MM.1S (cell line): ENCODE results near the gene UNC119.

Experiments used
- DNase-seq: peaks from one replicate; pipeline ENCODE4 v3.0.0-alpha.2; 2015
- H2AFZ ChIP-seq: fragments of 300-600 bp; sonication (generic); 2 replicates; pipeline ENCODE4 v1.6.0; 2016; ENCODE audit warnings: antibody characterized with exemption, low read length
- H3F3A ChIP-seq: fragments of 300-600 bp; sonication (generic); 2 replicates; pipeline ENCODE4 v1.6.1; 2016; ENCODE audit warnings: mild to moderate bottlenecking, antibody characterized with exemption, low read length, moderate library complexity, mixed read lengths; ENCODE audit not compliant: insufficient read depth
- H3K27ac ChIP-seq: fragments of 300-600 bp; sonication (generic); 2 replicates; pipeline ENCODE4 v1.5.1; 2016; ENCODE audit warnings: mild to moderate bottlenecking, low read length
- H3K27me3 ChIP-seq: fragments of 300-600 bp; sonication (generic); replicated peaks from 2 replicates; pipeline ENCODE4 v1.6.0; 2016; ENCODE audit warnings: low read length; ENCODE audit not compliant: insufficient read depth
- H3K36me3 ChIP-seq: fragments of 300-600 bp; sonication (generic); replicated peaks from 2 replicates; pipeline ENCODE4 v1.6.1; 2016; ENCODE audit warnings: mild to moderate bottlenecking, low read length, mixed read lengths; ENCODE audit not compliant: insufficient read depth
- H3K4me1 ChIP-seq: fragments of 300-600 bp; sonication (generic); 2 replicates; pipeline ENCODE4 v1.6.1; 2016; ENCODE audit warnings: low read length, mixed read lengths
- H3K4me2 ChIP-seq: fragments of 300-600 bp; sonication (generic); 2 replicates; pipeline ENCODE4 v1.6.0; 2016; ENCODE audit warnings: low read depth, low read length
- H3K4me3 ChIP-seq: fragments of 300-600 bp; sonication (generic); 2 replicates; pipeline ENCODE4 v1.5.1; 2016; ENCODE audit warnings: low read length, mixed read lengths
- H3K79me2 ChIP-seq: fragments of 300-600 bp; sonication (generic); 2 replicates; pipeline ENCODE4 v1.6.1; 2016; ENCODE audit warnings: mixed run types, low read length, mixed read lengths
- H3K9ac ChIP-seq: fragments of 300-600 bp; sonication (generic); 2 replicates; pipeline ENCODE4 v1.6.1; 2016; ENCODE audit warnings: low read length, mixed read lengths
- H3K9me2 ChIP-seq: fragments of 300-600 bp; sonication (generic); replicated peaks from 2 replicates; pipeline ENCODE4 v1.6.1; 2016; ENCODE audit warnings: mild to moderate bottlenecking, low read length, mixed read lengths; ENCODE audit not compliant: insufficient read depth
- H3K9me3 ChIP-seq: fragments of 300-600 bp; sonication (generic); replicated peaks from 2 replicates; pipeline ENCODE4 v1.6.1; 2016; ENCODE audit warnings: mild to moderate bottlenecking, low read length, mixed read lengths; ENCODE audit not compliant: insufficient read depth
- H4K20me1 ChIP-seq: fragments of 300-600 bp; sonication (generic); 2 replicates; pipeline ENCODE4 v1.6.1; 2016; ENCODE audit warnings: mild to moderate bottlenecking, low read length, moderate library complexity, mixed read lengths; ENCODE audit not compliant: insufficient read depth
- CTCF ChIP-seq: fragments of 300-600 bp; sonication (generic); IDR thresholded peaks from 2 replicates; pipeline ENCODE4 v1.5.1; 2016; ENCODE audit warnings: antibody characterized with exemption, low read length, mixed read lengths
- EZH2 ChIP-seq: fragments of 300-600 bp; sonication (generic); optimal IDR thresholded peaks from 2 replicates; pipeline ENCODE3; 2017; ENCODE audit warnings: low read depth, mild to moderate bottlenecking, antibody characterized with exemption, low read length, mixed read lengths
- EZH2phosphoT487 ChIP-seq: fragments of 300-600 bp; sonication (generic); IDR thresholded peaks from 2 replicates; pipeline ENCODE4 v1.6.1; 2018; ENCODE audit warnings: antibody characterized with exemption, low read length

The UNC119 gene

GRCh38 chr17:28530926-28531325, 21.5 kb downstream of the UNC119 start:
- H3K9me3 ChIP-seq = no peaks in the 10 kb centered on the region
- TF ChIP-seq EZH2phosphoT487 (no peak), CTCF (no peak), EZH2 (no peak)
- no peak overlapping the region for H3K27ac ChIP-seq
- no peaks in the 10 kb centered on the region for H3F3A ChIP-seq
- H3K27me3 ChIP-seq = peaks cover 96% of the 10 kb centered on the region
- no peaks in the 10 kb centered on the region for H3K9me2 ChIP-seq
- DNase-seq = no peak
- no peak overlapping the region for H3K4me2 ChIP-seq
- no peak overlapping the region for H3K9ac ChIP-seq
- H3K4me1 ChIP-seq = no peaks in the 10 kb centered on the region
- H4K20me1 ChIP-seq = no peaks in the 10 kb centered on the region
- H3K4me3 ChIP-seq = no peak overlapping the region
- no peaks in the 10 kb centered on the region for H3K79me2 ChIP-seq
- H2AFZ ChIP-seq = no peak overlapping the region
- no peaks in the 10 kb centered on the region for H3K36me3 ChIP-seq

DNA sequence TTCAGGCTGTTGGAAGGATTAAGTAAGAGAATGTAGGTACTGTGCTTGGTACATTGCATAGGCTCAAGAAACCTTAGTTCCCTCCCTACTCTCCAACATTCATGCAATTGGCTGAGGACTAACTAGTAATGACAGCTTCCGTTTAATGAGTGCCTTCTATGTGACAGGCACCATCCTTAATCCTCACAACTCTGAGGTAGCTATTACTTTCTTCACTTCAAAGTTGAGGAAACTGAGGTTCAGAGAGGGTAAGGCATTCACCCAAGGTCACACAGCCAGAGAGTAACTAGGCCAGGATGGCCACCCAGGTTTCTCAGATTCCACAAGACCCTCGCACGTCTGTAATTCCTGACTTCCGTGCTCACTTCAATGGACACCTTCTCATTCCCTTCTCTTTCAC, 22.2 kb downstream of the UNC119 start:
- Histone ChIP-seq H3K27me3 (peaks cover 96% of the 10 kb centered on the region), H4K20me1 (no peaks in the 10 kb centered on the region), H3K9me3 (no peaks in the 10 kb centered on the region), H3K79me2 (no peaks in the 10 kb centered on the region), H3K4me2 (no peak overlapping the region), H3K27ac (no peak overlapping the region), H3K4me3 (no peak overlapping the region), H3K36me3 (no peaks in the 10 kb centered on the region), H3K4me1 (no peaks in the 10 kb centered on the region), H3K9ac (no peak overlapping the region), H3F3A (no peaks in the 10 kb centered on the region), H3K9me2 (no peaks in the 10 kb centered on the region), H2AFZ (no peak overlapping the region)
- TF ChIP-seq EZH2phosphoT487 (no peak), CTCF (no peak), EZH2 (no peak)
- DNase-seq = no peak

GRCh38 chr17:28529013-28529400, 23.4 kb downstream of the UNC119 start:
- no peaks in the 10 kb centered on the region for H3F3A ChIP-seq
- no peak overlapping the region for H3K27ac ChIP-seq
- H3K9me3 ChIP-seq = no peaks in the 10 kb centered on the region
- H3K4me2 ChIP-seq = no peak overlapping the region
- no peaks in the 10 kb centered on the region for H3K36me3 ChIP-seq
- H3K9ac ChIP-seq = no peak overlapping the region
- peaks cover 96% of the 10 kb centered on the region for H3K27me3 ChIP-seq
- no peak overlapping the region for H2AFZ ChIP-seq
- H3K4me1 ChIP-seq = no peaks in the 10 kb centered on the region
- DNase-seq = no peak
- H3K79me2 ChIP-seq = no peaks in the 10 kb centered on the region
- no peak overlapping the region for H3K4me3 ChIP-seq
- no peaks in the 10 kb centered on the region for H3K9me2 ChIP-seq
- TF ChIP-seq CTCF (no peak), EZH2 (no peak), EZH2phosphoT487 (no peak)
- no peaks in the 10 kb centered on the region for H4K20me1 ChIP-seq
